D721Med (cell line): ENCODE measurements around the gene PINK1.

Source experiments
- DNase-seq: peaks from one replicate; pipeline ENCODE4 v3.0.0; 2011; ENCODE audit warnings: low spot score; ENCODE audit not compliant: insufficient read length
- FAIRE-seq: peaks from 2 replicates; lab custom pipeline; 2011; peaks lifted over from hg19 to GRCh38; lab: Jason Lieb, UNC
- CTCF ChIP-seq: IDR thresholded peaks from 2 replicates; pipeline ENCODE4 v1.5.1; 2012; ENCODE audit warnings: mild to moderate bottlenecking, control low read depth; ENCODE audit not compliant: insufficient read depth; ENCODE audit errors: missing control alignments

Gene PINK1

GRCh38 chr1:20696397-20697333, 63.4 kb downstream of the PINK1 start:
- peak; percentile 70 for DNase-seq
- TF ChIP-seq CTCF = peak; percentile 70
- no peak for FAIRE-seq

GRCh38 chr1:20697563-20697962, 64.3 kb downstream of the PINK1 start:
- DNase-seq = no peak
- TF ChIP-seq CTCF = no peak
- FAIRE-seq = no peak

DNA sequence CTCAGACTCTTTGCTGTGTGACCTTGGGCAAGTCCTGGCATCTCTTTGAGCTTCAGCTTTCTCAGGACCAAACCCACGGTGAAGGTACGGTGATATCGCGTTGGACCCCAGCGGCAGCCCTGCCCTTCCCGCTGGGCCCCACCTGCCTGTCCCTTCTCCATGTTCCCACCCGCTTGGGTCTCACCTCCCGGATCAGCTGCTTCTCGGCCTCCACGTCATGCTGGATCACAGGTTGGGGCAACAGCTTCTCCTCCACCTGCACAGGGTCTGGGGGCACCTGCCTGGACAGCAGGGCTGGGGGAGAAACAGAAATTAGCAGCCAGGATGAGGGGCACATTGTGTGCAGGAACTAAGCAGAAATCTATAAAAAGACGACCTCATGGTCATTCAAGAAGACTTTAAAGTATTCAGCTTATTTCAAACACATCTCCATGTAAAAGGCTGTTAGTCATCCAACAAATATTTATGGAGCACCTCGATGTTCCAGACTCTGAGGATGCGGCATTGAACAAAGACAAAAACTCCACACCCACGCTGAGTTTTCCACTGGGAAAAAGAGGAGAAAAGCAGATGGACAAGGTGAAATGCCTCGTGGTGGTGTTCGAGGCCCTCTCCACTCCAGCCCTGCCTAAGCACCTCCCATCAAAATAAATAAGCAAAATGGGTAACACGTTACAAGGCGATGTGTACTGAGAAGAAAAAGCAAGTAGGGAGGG, 65.1 kb downstream of the PINK1 start:
- DNase-seq (no peak), FAIRE-seq (no peak)
- TF ChIP-seq CTCF = no peak

GRCh38 chr1:20699558-20699957, 66.3 kb downstream of the PINK1 start:
- no peak for TF ChIP-seq CTCF
- DNase-seq = no peak
- FAIRE-seq = no peak

- FAIRE-seq (no peak), DNase-seq (no peak)
- no peak for TF ChIP-seq CTCF
Measured at GRCh38 chr1:20700636-20701215, 67.5 kb downstream of the PINK1 start.
